HepG2 (cell line): Measurements from ENCODE around the gene YTHDF1. TPM values are rescaled to one million over a fixed set of nuclear protein-coding genes. Genes with fewer than 3 reads are reported as not detected.

ENCODE experiments used
- JUND ChIP-seq: sonication (generic); formaldehyde crosslinking; IDR thresholded peaks from 2 replicates; pipeline ENCODE4 v1.8.0; 2022; ENCODE audit warnings: mild to moderate bottlenecking, missing genetic modification reagents
- KDM4B ChIP-seq: sonication (generic); formaldehyde crosslinking; IDR thresholded peaks from 2 replicates; pipeline ENCODE4 v1.4.0; 2020; ENCODE audit warnings: missing genetic modification reagents
- KLF16 ChIP-seq, 2 experiments: sonication (generic) in 1 of 2; formaldehyde crosslinking in 1 of 2; IDR thresholded peaks; 2 replicates each; pipeline versions ENCODE4 v1.6.1 to v1.8.0; 2016 to 2023; ENCODE audit warnings: missing genetic modification reagents in 2 of 2, missing compliant biosample characterization in 1 of 2
- RNF2 ChIP-seq: fragments of 450-650 bp; conservative IDR thresholded peaks from 2 replicates; pipeline ENCODE4 v1.6.1; 2016; ENCODE audit warnings: low read depth
- SALL1 ChIP-seq: sonication (generic); formaldehyde crosslinking; IDR thresholded peaks from 2 replicates; pipeline ENCODE4 v1.8.0; 2022; ENCODE audit warnings: mild to moderate bottlenecking, missing genetic modification reagents
- SAP130 ChIP-seq: IDR thresholded peaks from 2 replicates; pipeline ENCODE4 v1.6.1; 2016; ENCODE audit warnings: low read depth
- SOX13 ChIP-seq, 3 experiments: fragments of 450-650 bp in 1 of 3; sonication (generic) in 1 of 3; formaldehyde crosslinking in 1 of 3; IDR thresholded peaks in 2 of 3; conservative IDR thresholded peaks in 1 of 3; 2 replicates each; pipeline versions ENCODE4 v1.5.0 to v1.6.1; 2016 to 2020; ENCODE audit warnings: antibody characterized with exemption in 1 of 3, mild to moderate bottlenecking in 1 of 3, missing compliant biosample characterization in 1 of 3, missing genetic modification reagents in 1 of 3, moderate library complexity in 1 of 3
- TBX2 ChIP-seq: sonication (generic); formaldehyde crosslinking; IDR thresholded peaks from 2 replicates; pipeline ENCODE4 v1.5.0; 2020; ENCODE audit warnings: missing genetic modification reagents, mild to moderate bottlenecking, borderline replicate concordance
- TSC22D2 ChIP-seq: sonication (generic); formaldehyde crosslinking; IDR thresholded peaks from 2 replicates; pipeline ENCODE4 v1.5.1; 2020; ENCODE audit warnings: missing genetic modification reagents, mild to moderate bottlenecking, borderline replicate concordance
- ZBTB21 ChIP-seq: sonication (generic); formaldehyde crosslinking; IDR thresholded peaks from 2 replicates; pipeline ENCODE4 v1.4.0; 2020; ENCODE audit warnings: missing genetic modification reagents
- ZFP37 ChIP-seq: sonication (generic); formaldehyde crosslinking; IDR thresholded peaks from 2 replicates; pipeline ENCODE4 v1.4.0; 2020; ENCODE audit warnings: missing genetic modification reagents, borderline replicate concordance
- ZFP62 ChIP-seq: sonication (generic); formaldehyde crosslinking; IDR thresholded peaks from 2 replicates; pipeline ENCODE4 v1.4.0; 2020; ENCODE audit warnings: missing genetic modification reagents
- ZKSCAN5 ChIP-seq: sonication (generic); formaldehyde crosslinking; IDR thresholded peaks from 2 replicates; pipeline ENCODE4 v1.5.1; 2020; ENCODE audit warnings: mild to moderate bottlenecking, missing genetic modification reagents
- ZNF24 ChIP-seq: fragments of 450-650 bp; IDR thresholded peaks from 2 replicates; pipeline ENCODE4 v1.6.1; 2017; ENCODE audit warnings: antibody characterized with exemption, mild to moderate bottlenecking
- ZNF263 ChIP-seq: sonication (generic); formaldehyde crosslinking; IDR thresholded peaks from 2 replicates; pipeline ENCODE4 v1.4.0; 2020; ENCODE audit warnings: missing genetic modification reagents
- ZNF501 ChIP-seq: sonication (generic); formaldehyde crosslinking; IDR thresholded peaks from 2 replicates; pipeline ENCODE4 v1.5.1; 2020; ENCODE audit warnings: mild to moderate bottlenecking, moderate library complexity, missing genetic modification reagents
- ZNF782 ChIP-seq: sonication (generic); formaldehyde crosslinking; IDR thresholded peaks from 2 replicates; pipeline ENCODE4 v1.4.0; 2020; ENCODE audit warnings: missing genetic modification reagents, mild to moderate bottlenecking, borderline replicate concordance
- polyA plus RNA-seq, 8 experiments: library from polyadenylated mRNA; depleted of rRNA in 3 of 8; stranded (reverse) in 7 of 8; unstranded in 1 of 8; fragments of >200 nt; fragmentation: Illumina TruSeq in 4 of 8; extraction: Trizol in 4 of 8; gene quantifications; 2 replicates each; pipeline versions ENCODE4 v1.2.1 to v1.2.3, GENCODE V29; 2011 to 2016; ENCODE audit warnings: low read depth in 4 of 8, missing spikeins in 1 of 8, mixed read lengths in 1 of 8; ENCODE audit not compliant: insufficient read depth in 1 of 8
- total RNA-seq, 5 experiments: library from RNA; depleted of rRNA; stranded (reverse); fragments of >200 nt; fragmentation: Illumina TruSeq; extraction: Trizol; gene quantifications; 2 replicates each; pipeline ENCODE4 v1.2.3, GENCODE V29; 2016; ENCODE audit warnings: low read depth in 1 of 5
- TF ChIP-seq, protein P1 (sequence below): sonication (generic); formaldehyde crosslinking; IDR thresholded peaks from 2 replicates; pipeline ENCODE4 v1.4.0; 2020; ENCODE audit warnings: missing genetic modification reagents, borderline replicate concordance
- TF ChIP-seq, protein P2 (sequence below): sonication (generic); formaldehyde crosslinking; IDR thresholded peaks from 2 replicates; pipeline ENCODE4 v1.5.1; 2020; ENCODE audit warnings: missing genetic modification reagents, mild to moderate bottlenecking, borderline replicate concordance
- TF ChIP-seq, protein P3 (sequence below): sonication (generic); formaldehyde crosslinking; IDR thresholded peaks from 2 replicates; pipeline ENCODE4 v1.4.0; 2020; ENCODE audit warnings: missing genetic modification reagents, borderline replicate concordance

The YTHDF1 gene
- total and polyA plus RNA-seq, 2 of the 13 experiments (the other 11 are each of a cell fraction or from before 2014, with no cell fraction given) = 34.5 to 37.7 TPM

DNA sequence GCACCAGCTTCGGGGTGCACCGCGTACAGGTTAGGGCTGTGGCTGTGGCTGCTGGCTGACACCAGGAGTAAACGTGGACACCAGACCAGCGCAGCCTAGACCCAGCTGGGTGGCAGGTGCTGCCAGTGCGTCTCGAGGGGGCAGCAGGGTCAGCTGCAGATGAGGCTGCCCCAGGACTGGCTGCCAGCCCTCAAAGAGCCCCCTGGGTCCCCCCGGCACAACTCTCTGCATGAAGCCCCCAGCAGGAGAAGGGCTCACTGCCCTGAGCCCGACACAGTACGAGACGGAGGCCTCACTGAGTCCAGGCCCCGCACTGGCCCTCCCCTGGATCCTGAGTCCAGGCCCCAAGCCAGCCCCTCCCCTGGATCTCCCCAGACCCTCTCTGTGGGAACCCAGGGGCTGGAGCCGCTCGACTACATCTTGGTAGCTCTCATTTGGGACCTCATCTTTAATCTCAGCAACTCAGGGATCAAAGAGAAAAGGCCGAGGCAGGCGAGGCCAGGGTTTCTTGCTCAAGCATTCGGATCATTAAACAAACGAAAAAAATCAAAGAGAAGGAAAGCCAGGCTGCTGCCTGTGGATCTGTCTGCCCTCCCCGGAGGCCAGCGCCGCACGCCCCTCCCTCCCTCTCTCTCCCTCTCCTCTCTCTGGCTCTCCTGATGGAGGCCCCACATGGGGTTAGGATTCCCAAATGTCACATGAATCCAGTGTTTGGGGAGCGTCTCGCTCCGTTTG, 45.3 kb upstream of the YTHDF1 start (continued):
- TF ChIP-seq, protein P1, sequence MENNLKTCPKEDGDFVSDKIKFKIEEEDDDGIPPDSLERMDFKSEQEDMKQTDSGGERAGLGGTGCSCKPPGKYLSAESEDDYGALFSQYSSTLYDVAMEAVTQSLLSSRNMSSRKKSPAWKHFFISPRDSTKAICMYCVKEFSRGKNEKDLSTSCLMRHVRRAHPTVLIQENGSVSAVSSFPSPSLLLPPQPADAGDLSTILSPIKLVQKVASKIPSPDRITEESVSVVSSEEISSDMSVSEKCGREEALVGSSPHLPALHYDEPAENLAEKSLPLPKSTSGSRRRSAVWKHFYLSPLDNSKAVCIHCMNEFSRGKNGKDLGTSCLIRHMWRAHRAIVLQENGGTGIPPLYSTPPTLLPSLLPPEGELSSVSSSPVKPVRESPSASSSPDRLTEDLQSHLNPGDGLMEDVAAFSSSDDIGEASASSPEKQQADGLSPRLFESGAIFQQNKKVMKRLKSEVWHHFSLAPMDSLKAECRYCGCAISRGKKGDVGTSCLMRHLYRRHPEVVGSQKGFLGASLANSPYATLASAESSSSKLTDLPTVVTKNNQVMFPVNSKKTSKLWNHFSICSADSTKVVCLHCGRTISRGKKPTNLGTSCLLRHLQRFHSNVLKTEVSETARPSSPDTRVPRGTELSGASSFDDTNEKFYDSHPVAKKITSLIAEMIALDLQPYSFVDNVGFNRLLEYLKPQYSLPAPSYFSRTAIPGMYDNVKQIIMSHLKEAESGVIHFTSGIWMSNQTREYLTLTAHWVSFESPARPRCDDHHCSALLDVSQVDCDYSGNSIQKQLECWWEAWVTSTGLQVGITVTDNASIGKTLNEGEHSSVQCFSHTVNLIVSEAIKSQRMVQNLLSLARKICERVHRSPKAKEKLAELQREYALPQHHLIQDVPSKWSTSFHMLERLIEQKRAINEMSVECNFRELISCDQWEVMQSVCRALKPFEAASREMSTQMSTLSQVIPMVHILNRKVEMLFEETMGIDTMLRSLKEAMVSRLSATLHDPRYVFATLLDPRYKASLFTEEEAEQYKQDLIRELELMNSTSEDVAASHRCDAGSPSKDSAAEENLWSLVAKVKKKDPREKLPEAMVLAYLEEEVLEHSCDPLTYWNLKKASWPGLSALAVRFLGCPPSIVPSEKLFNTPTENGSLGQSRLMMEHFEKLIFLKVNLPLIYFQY (CRISPR knock-in tag) = no peak
- no peak for TF ChIP-seq RNF2
- TF ChIP-seq ZNF24 = no peak
- no peak for TF ChIP-seq ZFP62
- TF ChIP-seq JUND (CRISPR knock-in tag) = 0 out of 2 replicates have a peak, but pooled peaks have one; percentile 24
- TF ChIP-seq ZNF263 (CRISPR knock-in tag) = no peak
- no peak for TF ChIP-seq TBX2 (CRISPR knock-in tag)
- TF ChIP-seq KDM4B (CRISPR knock-in tag) = no peak
- TF ChIP-seq KLF16 (CRISPR knock-in tag; IDR thresholded peaks at IDR 0.05) = no peak
- TF ChIP-seq, protein P2, sequence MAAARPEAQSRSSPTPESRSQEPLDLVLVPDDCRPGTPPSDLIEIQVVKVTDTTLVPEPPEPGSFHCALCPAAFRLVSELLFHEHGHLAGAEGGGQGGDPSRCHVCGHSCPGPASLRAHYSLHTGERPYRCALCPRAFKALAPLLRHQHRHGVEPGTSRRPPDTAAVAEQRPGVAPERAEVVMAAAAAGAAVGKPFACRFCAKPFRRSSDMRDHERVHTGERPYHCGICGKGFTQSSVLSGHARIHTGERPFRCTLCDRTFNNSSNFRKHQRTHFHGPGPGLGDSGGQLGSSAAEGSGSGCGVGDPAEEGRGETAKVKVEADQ (CRISPR knock-in tag) = no peak
- no peak for TF ChIP-seq SOX13 (IDR thresholded peaks at IDR 0.05)
- TF ChIP-seq SOX13 (CRISPR knock-in tag; conservative IDR thresholded peaks at IDR 0.05 in 1 of 2, IDR thresholded peaks at IDR 0.05 in 1 of 2) = 0 out of 4 replicates have a peak, but pooled peaks of 1 of the 2 experiments have one; percentile 30
- TF ChIP-seq ZBTB21 = no peak
- no peak for TF ChIP-seq ZKSCAN5
- TF ChIP-seq TSC22D2 = no peak
- TF ChIP-seq ZFP37 (CRISPR knock-in tag) = no peak
- TF ChIP-seq ZNF782 = 0 out of 2 replicates have a peak, but pooled peaks have one; percentile 31
- 0 out of 2 replicates have a peak, but pooled peaks have one; percentile 35 for TF ChIP-seq SAP130 (CRISPR knock-in tag)
- 0 out of 2 replicates have a peak, but pooled peaks have one; percentile 42 for TF ChIP-seq ZNF501 (CRISPR knock-in tag)
- TF ChIP-seq, protein P3, sequence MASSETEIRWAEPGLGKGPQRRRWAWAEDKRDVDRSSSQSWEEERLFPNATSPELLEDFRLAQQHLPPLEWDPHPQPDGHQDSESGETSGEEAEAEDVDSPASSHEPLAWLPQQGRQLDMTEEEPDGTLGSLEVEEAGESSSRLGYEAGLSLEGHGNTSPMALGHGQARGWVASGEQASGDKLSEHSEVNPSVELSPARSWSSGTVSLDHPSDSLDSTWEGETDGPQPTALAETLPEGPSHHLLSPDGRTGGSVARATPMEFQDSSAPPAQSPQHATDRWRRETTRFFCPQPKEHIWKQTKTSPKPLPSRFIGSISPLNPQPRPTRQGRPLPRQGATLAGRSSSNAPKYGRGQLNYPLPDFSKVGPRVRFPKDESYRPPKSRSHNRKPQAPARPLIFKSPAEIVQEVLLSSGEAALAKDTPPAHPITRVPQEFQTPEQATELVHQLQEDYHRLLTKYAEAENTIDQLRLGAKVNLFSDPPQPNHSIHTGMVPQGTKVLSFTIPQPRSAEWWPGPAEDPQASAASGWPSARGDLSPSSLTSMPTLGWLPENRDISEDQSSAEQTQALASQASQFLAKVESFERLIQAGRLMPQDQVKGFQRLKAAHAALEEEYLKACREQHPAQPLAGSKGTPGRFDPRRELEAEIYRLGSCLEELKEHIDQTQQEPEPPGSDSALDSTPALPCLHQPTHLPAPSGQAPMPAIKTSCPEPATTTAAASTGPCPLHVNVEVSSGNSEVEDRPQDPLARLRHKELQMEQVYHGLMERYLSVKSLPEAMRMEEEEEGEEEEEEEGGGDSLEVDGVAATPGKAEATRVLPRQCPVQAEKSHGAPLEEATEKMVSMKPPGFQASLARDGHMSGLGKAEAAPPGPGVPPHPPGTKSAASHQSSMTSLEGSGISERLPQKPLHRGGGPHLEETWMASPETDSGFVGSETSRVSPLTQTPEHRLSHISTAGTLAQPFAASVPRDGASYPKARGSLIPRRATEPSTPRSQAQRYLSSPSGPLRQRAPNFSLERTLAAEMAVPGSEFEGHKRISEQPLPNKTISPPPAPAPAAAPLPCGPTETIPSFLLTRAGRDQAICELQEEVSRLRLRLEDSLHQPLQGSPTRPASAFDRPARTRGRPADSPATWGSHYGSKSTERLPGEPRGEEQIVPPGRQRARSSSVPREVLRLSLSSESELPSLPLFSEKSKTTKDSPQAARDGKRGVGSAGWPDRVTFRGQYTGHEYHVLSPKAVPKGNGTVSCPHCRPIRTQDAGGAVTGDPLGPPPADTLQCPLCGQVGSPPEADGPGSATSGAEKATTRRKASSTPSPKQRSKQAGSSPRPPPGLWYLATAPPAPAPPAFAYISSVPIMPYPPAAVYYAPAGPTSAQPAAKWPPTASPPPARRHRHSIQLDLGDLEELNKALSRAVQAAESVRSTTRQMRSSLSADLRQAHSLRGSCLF (CRISPR knock-in tag) = no peak
- peak; percentile 57; the same call in 1 of the 2 replicates for TF ChIP-seq SALL1
